ENCODE data around the gene LHFPL3. TPM values are rescaled to one million over a fixed set of nuclear protein-coding genes. Genes with fewer than 3 reads are reported as not detected.

The LHFPL3 gene
- total and polyA plus RNA-seq, 2 donors (not counting 3 experiments of a cell fraction or from before 2014, with no cell fraction given), result not detected

DNA sequence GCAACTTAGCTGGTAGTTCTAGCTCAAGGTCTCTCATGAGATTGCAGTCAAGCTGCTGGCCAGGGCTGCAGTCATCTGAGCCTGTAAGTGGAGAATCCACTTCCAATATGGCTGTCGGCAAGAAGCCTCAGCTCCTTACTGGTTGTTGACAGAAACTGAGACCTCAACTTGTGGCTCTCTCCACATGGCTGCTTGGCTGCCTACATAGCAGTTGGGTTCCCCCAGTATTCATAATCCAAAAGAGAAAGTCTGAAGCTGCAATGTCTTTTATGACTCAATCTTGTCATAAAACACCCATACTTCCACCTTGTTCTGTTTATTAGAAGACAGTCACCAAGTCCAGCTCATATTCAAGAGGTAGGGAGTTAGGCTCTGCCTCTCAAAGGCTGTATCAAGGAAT lies 350.7 kb downstream of the LHFPL3 start:
- H3K9me3 ChIP-seq (replicated peaks; ENCODE audit: control insufficient read depth, insufficient read depth, low read length), result no peaks in the 10 kb centered on the region
- ChIA-PET CTCF (interaction anchor here (0.8 kb wide), 1 partner anchor 35 kb away, joined by 3 read pairs; no protein-coding TSS in a partner anchor), POLR2A (no interaction called here)
- H3K4me3 ChIP-seq (replicated peaks in 1 of 3; ENCODE audit: insufficient read depth in 1 of 3, low read depth in 1 of 3, low read length in 3 of 3), result no peak overlapping the region
- intact Hi-C loops (cut with micrococcal nuclease) (no loop called here), dilution Hi-C loops (cut with MboI; ENCODE audit: extremely low pct_ligation_motif_present, low sequenced_read_pairs) (no loop called here)
- H3K9me1 ChIP-seq (replicated peaks; ENCODE audit: control insufficient read depth, extremely low read depth, insufficient read depth, low read length), result no peaks in the 10 kb centered on the region
- no peaks in the 10 kb centered on the region for H3K36me3 ChIP-seq (ENCODE audit: control insufficient read depth in 2 of 2, extremely low read depth in 1 of 2, insufficient read depth in 2 of 2, low read length in 2 of 2)
- no peak for FAIRE-seq
- H3K4me2 ChIP-seq (ENCODE audit: insufficient read depth, low read length), result no peak overlapping the region
- no peak overlapping the region for H3K9ac ChIP-seq (replicated peaks; ENCODE audit: extremely low read depth, insufficient read depth, low read length)
- H2AFZ ChIP-seq (ENCODE audit: low read depth, low read length), result no peak overlapping the region
- H3K4me1 ChIP-seq (ENCODE audit: control insufficient read depth, extremely low read depth, insufficient read depth, low read length), result no peaks in the 10 kb centered on the region
- H4K20me1 ChIP-seq (replicated peaks; ENCODE audit: control insufficient read depth, extremely low read depth, insufficient read depth, low read length), result no peaks in the 10 kb centered on the region
- no TSS peak for BruUV-seq (replicated peaks)
- TF ChIP-seq MYC (IDR thresholded peaks at IDR 0.05; ENCODE audit: low read depth, low read length), result no peak
- peaks cover 0 to 1% of the 10 kb centered on the region in 2 experiments for H3K27me3 ChIP-seq (ENCODE audit: control insufficient read depth in 2 of 2, insufficient read depth in 2 of 2, low read length in 2 of 2)
- no peak for DNase-seq (ENCODE audit: low read depth, low spot score)
- no peak overlapping the region for H3K27ac ChIP-seq (ENCODE audit: insufficient read depth, low read depth, low read length)
- H3K79me2 ChIP-seq (ENCODE audit: control insufficient read depth, insufficient read depth, low read length), result no peaks in the 10 kb centered on the region

GRCh38 chr7:104686286-104686685 lies 357.9 kb downstream of the LHFPL3 start:
- POLR2A ChIA-PET, result no interaction called here
- no peaks in the 10 kb centered on the region for H3K9me3 ChIP-seq (replicated peaks; ENCODE audit: control insufficient read depth, insufficient read depth, low read length)
- H3K4me2 ChIP-seq (ENCODE audit: insufficient read depth, low read length), result no peak overlapping the region
- H3K27ac ChIP-seq (ENCODE audit: insufficient read depth, low read depth, low read length), result no peak overlapping the region
- H3K9me1 ChIP-seq (replicated peaks; ENCODE audit: control insufficient read depth, extremely low read depth, insufficient read depth, low read length), result no peaks in the 10 kb centered on the region
- H3K79me2 ChIP-seq (ENCODE audit: control insufficient read depth, insufficient read depth, low read length), result no peaks in the 10 kb centered on the region
- H3K4me3 ChIP-seq (replicated peaks in 1 of 3; ENCODE audit: insufficient read depth in 1 of 3, low read depth in 1 of 3, low read length in 3 of 3), result no peak overlapping the region
- DNase-seq (ENCODE audit: low read depth, low spot score) (no peak), FAIRE-seq (no peak)
- intact Hi-C loops (cut with micrococcal nuclease) (no loop called here), dilution Hi-C loops (cut with MboI; ENCODE audit: extremely low pct_ligation_motif_present, low sequenced_read_pairs) (no loop called here)
- H3K27me3 ChIP-seq (ENCODE audit: control insufficient read depth in 2 of 2, insufficient read depth in 2 of 2, low read length in 2 of 2), result no peaks in the 10 kb centered on the region
- CTCF ChIA-PET, result no interaction called here
- no peaks in the 10 kb centered on the region for H4K20me1 ChIP-seq (replicated peaks; ENCODE audit: control insufficient read depth, extremely low read depth, insufficient read depth, low read length)
- no peaks in the 10 kb centered on the region for H3K4me1 ChIP-seq (ENCODE audit: control insufficient read depth, extremely low read depth, insufficient read depth, low read length)
- BruUV-seq (replicated peaks), result no TSS peak
- H2AFZ ChIP-seq (ENCODE audit: low read depth, low read length), result no peak overlapping the region
- H3K36me3 ChIP-seq (ENCODE audit: control insufficient read depth in 2 of 2, extremely low read depth in 1 of 2, insufficient read depth in 2 of 2, low read length in 2 of 2), result no peaks in the 10 kb centered on the region
- no peak for TF ChIP-seq POLR2AphosphoS5 (IDR thresholded peaks at IDR 0.05; ENCODE audit: insufficient read depth, low read depth, low read length)
- TF ChIP-seq FOS (IDR thresholded peaks at IDR 0.05; ENCODE audit: borderline replicate concordance, insufficient read depth, low read length), result no peak
- no peak overlapping the region for H3K9ac ChIP-seq (replicated peaks; ENCODE audit: extremely low read depth, insufficient read depth, low read length)

Data from endothelial cell of umbilical vein (primary cell).